ENCODE measurements around the gene TXN. TPM values are rescaled to one million over a fixed set of nuclear protein-coding genes. Genes with fewer than 3 reads are reported as not detected.
A peak's percentile ranks its signal among the peaks of the same experiment; 100 is the strongest.

Gene TXN
- total and polyA plus RNA-seq, 10 of the 15 experiments (the other 5 are each of a cell fraction or from before 2014, with no cell fraction given) = 309 to 2,304 (median 650) TPM

- TF ChIP-seq, protein P1, sequence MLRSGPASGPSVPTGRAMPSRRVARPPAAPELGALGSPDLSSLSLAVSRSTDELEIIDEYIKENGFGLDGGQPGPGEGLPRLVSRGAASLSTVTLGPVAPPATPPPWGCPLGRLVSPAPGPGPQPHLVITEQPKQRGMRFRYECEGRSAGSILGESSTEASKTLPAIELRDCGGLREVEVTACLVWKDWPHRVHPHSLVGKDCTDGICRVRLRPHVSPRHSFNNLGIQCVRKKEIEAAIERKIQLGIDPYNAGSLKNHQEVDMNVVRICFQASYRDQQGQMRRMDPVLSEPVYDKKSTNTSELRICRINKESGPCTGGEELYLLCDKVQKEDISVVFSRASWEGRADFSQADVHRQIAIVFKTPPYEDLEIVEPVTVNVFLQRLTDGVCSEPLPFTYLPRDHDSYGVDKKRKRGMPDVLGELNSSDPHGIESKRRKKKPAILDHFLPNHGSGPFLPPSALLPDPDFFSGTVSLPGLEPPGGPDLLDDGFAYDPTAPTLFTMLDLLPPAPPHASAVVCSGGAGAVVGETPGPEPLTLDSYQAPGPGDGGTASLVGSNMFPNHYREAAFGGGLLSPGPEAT (IDR thresholded peaks at IDR 0.05; ENCODE audit: low read depth) = no peak
- TF ChIP-seq RB1 (IDR thresholded peaks at IDR 0.05; ENCODE audit: borderline replicate concordance) = no peak
- TF ChIP-seq, protein P2, sequence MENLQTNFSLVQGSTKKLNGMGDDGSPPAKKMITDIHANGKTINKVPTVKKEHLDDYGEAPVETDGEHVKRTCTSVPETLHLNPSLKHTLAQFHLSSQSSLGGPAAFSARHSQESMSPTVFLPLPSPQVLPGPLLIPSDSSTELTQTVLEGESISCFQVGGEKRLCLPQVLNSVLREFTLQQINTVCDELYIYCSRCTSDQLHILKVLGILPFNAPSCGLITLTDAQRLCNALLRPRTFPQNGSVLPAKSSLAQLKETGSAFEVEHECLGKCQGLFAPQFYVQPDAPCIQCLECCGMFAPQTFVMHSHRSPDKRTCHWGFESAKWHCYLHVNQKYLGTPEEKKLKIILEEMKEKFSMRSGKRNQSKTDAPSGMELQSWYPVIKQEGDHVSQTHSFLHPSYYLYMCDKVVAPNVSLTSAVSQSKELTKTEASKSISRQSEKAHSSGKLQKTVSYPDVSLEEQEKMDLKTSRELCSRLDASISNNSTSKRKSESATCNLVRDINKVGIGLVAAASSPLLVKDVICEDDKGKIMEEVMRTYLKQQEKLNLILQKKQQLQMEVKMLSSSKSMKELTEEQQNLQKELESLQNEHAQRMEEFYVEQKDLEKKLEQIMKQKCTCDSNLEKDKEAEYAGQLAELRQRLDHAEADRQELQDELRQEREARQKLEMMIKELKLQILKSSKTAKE (IDR thresholded peaks at IDR 0.05; ENCODE audit: low read depth, poor library complexity, severe bottlenecking) = peak; percentile 26
- TF ChIP-seq BCL11A (IDR thresholded peaks at IDR 0.05; ENCODE audit: low read depth, low read length) = no peak
- peak; percentile 53; the same call in 1 of the 2 replicates for TF ChIP-seq POLR2A (IDR thresholded peaks at IDR 0.05; ENCODE audit: low read depth, low read length)
- TF ChIP-seq, protein P3, sequence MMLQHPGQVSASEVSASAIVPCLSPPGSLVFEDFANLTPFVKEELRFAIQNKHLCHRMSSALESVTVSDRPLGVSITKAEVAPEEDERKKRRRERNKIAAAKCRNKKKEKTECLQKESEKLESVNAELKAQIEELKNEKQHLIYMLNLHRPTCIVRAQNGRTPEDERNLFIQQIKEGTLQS (IDR thresholded peaks at IDR 0.05; ENCODE audit: borderline replicate concordance, extremely low read depth, low read depth, low read length) = no peak
- TF ChIP-seq RCOR1 (conservative IDR thresholded peaks at IDR 0.05; ENCODE audit: low read depth, low read length) = no peak
- peak; percentile 24; the same call in 1 of the 2 replicates for TF ChIP-seq TAF1 (IDR thresholded peaks at IDR 0.05; ENCODE audit: borderline replicate concordance, low read depth, low read length)
- TF ChIP-seq NBN (IDR thresholded peaks at IDR 0.05) = peak; percentile 39; the same call in 1 of the 2 replicates
- 0 out of 2 replicates have a peak, but pooled peaks have one; percentile 4 for TF ChIP-seq YY1 (IDR thresholded peaks at IDR 0.05; ENCODE audit: low read depth, low read length)
- TF ChIP-seq, protein P4, sequence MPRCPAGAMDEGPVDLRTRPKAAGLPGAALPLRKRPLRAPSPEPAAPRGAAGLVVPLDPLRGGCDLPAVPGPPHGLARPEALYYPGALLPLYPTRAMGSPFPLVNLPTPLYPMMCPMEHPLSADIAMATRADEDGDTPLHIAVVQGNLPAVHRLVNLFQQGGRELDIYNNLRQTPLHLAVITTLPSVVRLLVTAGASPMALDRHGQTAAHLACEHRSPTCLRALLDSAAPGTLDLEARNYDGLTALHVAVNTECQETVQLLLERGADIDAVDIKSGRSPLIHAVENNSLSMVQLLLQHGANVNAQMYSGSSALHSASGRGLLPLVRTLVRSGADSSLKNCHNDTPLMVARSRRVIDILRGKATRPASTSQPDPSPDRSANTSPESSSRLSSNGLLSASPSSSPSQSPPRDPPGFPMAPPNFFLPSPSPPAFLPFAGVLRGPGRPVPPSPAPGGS (IDR thresholded peaks at IDR 0.05; ENCODE audit: borderline replicate concordance, insufficient read depth, low read depth, low read length, poor library complexity, severe bottlenecking) = no peak
- TF ChIP-seq IKZF2 (IDR thresholded peaks at IDR 0.05) = 0 out of 4 replicates have a peak, but pooled peaks of 1 of the 2 experiments have one; percentile 14
- no peak for TF ChIP-seq SUPT20H (IDR thresholded peaks at IDR 0.05; ENCODE audit: borderline replicate concordance, control insufficient read depth, low read depth, low read length)
- TF ChIP-seq RELA (IDR thresholded peaks at IDR 0.05; ENCODE audit: borderline replicate concordance, partially characterized antibody) = no peak
- no peak for TF ChIP-seq NFYA (IDR thresholded peaks at IDR 0.05; ENCODE audit: borderline replicate concordance, low read depth, low read length)
- TF ChIP-seq CBFB (IDR thresholded peaks at IDR 0.05; ENCODE audit: low read depth) = peak; percentile 9; the same call in 1 of the 2 replicates
- 0 out of 2 replicates have a peak, but pooled peaks have one; percentile 1 for TF ChIP-seq PAX5 (IDR thresholded peaks at IDR 0.05; ENCODE audit: borderline replicate concordance, low read depth, low read length)
- TF ChIP-seq RUNX3 (IDR thresholded peaks at IDR 0.05; ENCODE audit: low read length) = no peak; the same call in 1 of the 2 replicates
- 0 out of 2 replicates have a peak, but pooled peaks have one; percentile 50 for TF ChIP-seq ZBED1 (IDR thresholded peaks at IDR 0.05; ENCODE audit: borderline replicate concordance)
- peak; percentile 62 for TF ChIP-seq MLLT1 (IDR thresholded peaks at IDR 0.05)
Measured at GRCh38 chr9:110257097-110257841, 962 bp upstream of the TXN start (continued).
